GM18511 (cell line): ENCODE results near the gene CAPNS2.

Experiments used
- ATAC-seq: cut with Tn5 transposase; IDR thresholded peaks from one replicate; pipeline ENCODE4 v1.9.1; 2021; ENCODE audit warnings: mild to moderate bottlenecking, moderate library complexity; ENCODE audit not compliant: unreplicated experiment

CAPNS2 gene

GRCh38 chr16:55566432-55567175, at the start of gene CAPNS2:
Gene CAPNS2 (plus strand): TSS chr16:55566684. CDS start chr16:55566757, 73 bp downstream.
- no peak for ATAC-seq

- no peak for ATAC-seq
These were observed 44.7 kb upstream of the CAPNS2 start for GRCh38 chr16:55521792-55522191.

- no peak for ATAC-seq
These were observed 40.0 kb upstream of the CAPNS2 start for GRCh38 chr16:55526441-55526840.

GRCh38 chr16:55527885-55528284, 38.6 kb upstream of the CAPNS2 start:
- no peak for ATAC-seq

- no peak for ATAC-seq
These were observed 37.5 kb upstream of the CAPNS2 start for GRCh38 chr16:55529018-55529417.

GRCh38 chr16:55530316-55530856, 36.1 kb upstream of the CAPNS2 start:
- ATAC-seq: no peak

GRCh38 chr16:55532227-55532626, 34.3 kb upstream of the CAPNS2 start:
- ATAC-seq: no peak

- no peak for ATAC-seq
These were observed 31.7 kb upstream of the CAPNS2 start for GRCh38 chr16:55534756-55535155.

- ATAC-seq: no peak
These were observed 27.4 kb upstream of the CAPNS2 start for GRCh38 chr16:55539049-55539448.

- ATAC-seq: no peak
These were observed 27.0 kb upstream of the CAPNS2 start for GRCh38 chr16:55539488-55539887.

- no peak for ATAC-seq
These were observed 26.3 kb upstream of the CAPNS2 start for GRCh38 chr16:55540221-55540620.

- ATAC-seq: no peak
These were observed 23.9 kb upstream of the CAPNS2 start for GRCh38 chr16:55542459-55543082.

- no peak for ATAC-seq
These were observed 23.0 kb upstream of the CAPNS2 start for GRCh38 chr16:55543472-55543871.

- no peak for ATAC-seq
These were observed 13.9 kb upstream of the CAPNS2 start for GRCh38 chr16:55552621-55553020.

GRCh38 chr16:55555436-55555835, 11.0 kb upstream of the CAPNS2 start:
- ATAC-seq: no peak

GRCh38 chr16:55557186-55557585, 9.3 kb upstream of the CAPNS2 start:
- no peak for ATAC-seq

- no peak for ATAC-seq
These were observed 7.3 kb upstream of the CAPNS2 start for GRCh38 chr16:55559233-55559632.

- no peak for ATAC-seq
These were observed 6.5 kb upstream of the CAPNS2 start for GRCh38 chr16:55559933-55560516.

- ATAC-seq: no peak
These were observed 5.1 kb upstream of the CAPNS2 start for GRCh38 chr16:55561319-55561848.

GRCh38 chr16:55562936-55563335, 3.5 kb upstream of the CAPNS2 start:
- ATAC-seq: no peak

- no peak for ATAC-seq
These were observed 2.7 kb upstream of the CAPNS2 start for GRCh38 chr16:55563797-55564196.

GRCh38 chr16:55565086-55565485, 1.4 kb upstream of the CAPNS2 start:
- no peak for ATAC-seq
